Stimulated activated memory B cell treated with anti-CD40 and anti-IgM and Interleukin-4, amounts not matched to agents 10 μg/mL and 1 μg/mL and 100 μg/mL, for 72 hours (primary cell): ENCODE results near the gene INAFM1.
"Not testable (repeated sequence)": the region's sequence is repeated elsewhere in the genome, so short reads cannot be mapped to it uniquely, and the experiment has no call there.

ENCODE experiments used
- ATAC-seq: fragments of 150-1000 bp; cut with Tn5 transposase; 2 replicates; pipeline ENCODE4 v1.10.0; 2021
- H3K27ac Mint-ChIP-seq: one replicate; pipeline ENCODE4 v1.8.0; 2022; ENCODE audit warnings: mild to moderate bottlenecking, mixed read lengths
- H3K27me3 Mint-ChIP-seq: one replicate; pipeline ENCODE4 v1.8.0; 2022; ENCODE audit warnings: mixed read lengths
- H3K36me3 Mint-ChIP-seq: one replicate; pipeline ENCODE4 v1.8.0; 2022; ENCODE audit warnings: mixed read lengths
- H3K4me1 Mint-ChIP-seq: one replicate; pipeline ENCODE4 v1.8.0; 2022; ENCODE audit warnings: mixed read lengths
- H3K4me3 Mint-ChIP-seq: one replicate; pipeline ENCODE4 v1.8.0; 2022; ENCODE audit warnings: mild to moderate bottlenecking, moderate library complexity, mixed read lengths
- H3K9me3 Mint-ChIP-seq: one replicate; pipeline ENCODE4 v1.8.0; 2022; ENCODE audit warnings: mixed read lengths

INAFM1 gene

GRCh38 chr19:47273313-47274070 lies 1.2 kb upstream of the INAFM1 start:
- Mint-ChIP-seq H3K4me3 (peak overlapping the region; percentile 85), H3K27me3 (no peaks in the 10 kb centered on the region), H3K4me1 (peaks cover 34% of the 10 kb centered on the region), H3K36me3 (peaks cover 37% of the 10 kb centered on the region), H3K27ac (peak overlapping the region; percentile 97), H3K9me3 (no peaks in the 10 kb centered on the region)
- ATAC-seq = peak; percentile 85

- Mint-ChIP-seq H3K9me3 (no peaks in the 10 kb centered on the region), H3K36me3 (peaks cover 33% of the 10 kb centered on the region), H3K4me1 (peaks cover 34% of the 10 kb centered on the region), H3K27me3 (no peaks in the 10 kb centered on the region), H3K27ac (peak overlapping the region; percentile 97), H3K4me3 (peak overlapping the region; percentile 75)
- ATAC-seq = peak; percentile 46
Measured at GRCh38 chr19:47274891-47275761, 441 bp downstream of the INAFM1 start.

- Mint-ChIP-seq H3K27me3 (no peaks in the 10 kb centered on the region), H3K4me1 (peaks cover 34% of the 10 kb centered on the region), H3K4me3 (peak overlapping the region; percentile 75), H3K9me3 (no peaks in the 10 kb centered on the region), H3K27ac (peak overlapping the region; percentile 62), H3K36me3 (peaks cover 25% of the 10 kb centered on the region)
- ATAC-seq = no peak
Measured at GRCh38 chr19:47275791-47276461, 1.2 kb downstream of the INAFM1 start.

- H3K4me1 Mint-ChIP-seq = peaks cover 34% of the 10 kb centered on the region
- peaks cover 20% of the 10 kb centered on the region for H3K36me3 Mint-ChIP-seq
- H3K9me3 Mint-ChIP-seq, H3K27me3 Mint-ChIP-seq, ATAC-seq, H3K4me3 Mint-ChIP-seq, H3K27ac Mint-ChIP-seq: not testable (repeated sequence)
Measured at GRCh38 chr19:47276513-47276912, 1.8 kb downstream of the INAFM1 start.

GRCh38 chr19:47280183-47280797 lies 5.6 kb downstream of the INAFM1 start:
- Mint-ChIP-seq H3K27me3 (no peaks in the 10 kb centered on the region), H3K4me1 (peaks cover 22% of the 10 kb centered on the region), H3K9me3 (no peaks in the 10 kb centered on the region), H3K4me3 (no peak overlapping the region), H3K27ac (no peak overlapping the region), H3K36me3 (peaks cover 12% of the 10 kb centered on the region)
- no peak for ATAC-seq

GRCh38 chr19:47283405-47284059 lies 8.8 kb downstream of the INAFM1 start:
- H3K27ac Mint-ChIP-seq = no peak overlapping the region
- ATAC-seq = no peak
- no peak overlapping the region for H3K4me3 Mint-ChIP-seq
- peaks cover 11% of the 10 kb centered on the region for H3K4me1 Mint-ChIP-seq
- no peaks in the 10 kb centered on the region for H3K9me3 Mint-ChIP-seq
- no peaks in the 10 kb centered on the region for H3K27me3 Mint-ChIP-seq
- H3K36me3 Mint-ChIP-seq = peaks cover 6% of the 10 kb centered on the region

GRCh38 chr19:47284324-47284899 lies 9.7 kb downstream of the INAFM1 start:
- no peak for ATAC-seq
- H3K4me1 Mint-ChIP-seq = peaks cover 20% of the 10 kb centered on the region
- no peaks in the 10 kb centered on the region for H3K27me3 Mint-ChIP-seq
- no peaks in the 10 kb centered on the region for H3K9me3 Mint-ChIP-seq
- H3K27ac Mint-ChIP-seq = no peak overlapping the region
- H3K36me3 Mint-ChIP-seq = peaks cover 5% of the 10 kb centered on the region
- H3K4me3 Mint-ChIP-seq = no peak overlapping the region

GRCh38 chr19:47296036-47296435 lies 21.4 kb downstream of the INAFM1 start:
- Mint-ChIP-seq H3K9me3 (no peaks in the 10 kb centered on the region), H3K4me3 (no peak overlapping the region), H3K27me3 (peaks cover 17% of the 10 kb centered on the region), H3K4me1 (peaks cover 27% of the 10 kb centered on the region), H3K27ac (no peak overlapping the region), H3K36me3 (peaks cover 6% of the 10 kb centered on the region)
- peak; percentile 88 for ATAC-seq

GRCh38 chr19:47300867-47301266 lies 26.2 kb downstream of the INAFM1 start:
- not testable (repeated sequence) for H3K36me3 Mint-ChIP-seq, H3K9me3 Mint-ChIP-seq, ATAC-seq, H3K27ac Mint-ChIP-seq, H3K4me3 Mint-ChIP-seq
- peaks cover 52% of the 10 kb centered on the region for H3K4me1 Mint-ChIP-seq
- peaks cover 49% of the 10 kb centered on the region for H3K27me3 Mint-ChIP-seq

GRCh38 chr19:47302249-47302648 lies 27.6 kb downstream of the INAFM1 start:
- Mint-ChIP-seq H3K4me3 (no peak overlapping the region), H3K9me3 (no peaks in the 10 kb centered on the region), H3K27ac (no peak overlapping the region), H3K27me3 (peaks cover 63% of the 10 kb centered on the region), H3K4me1 (peaks cover 43% of the 10 kb centered on the region), H3K36me3 (no peaks in the 10 kb centered on the region)
- no peak for ATAC-seq

GRCh38 chr19:47303966-47304365 lies 29.3 kb downstream of the INAFM1 start:
- Mint-ChIP-seq H3K36me3 (no peaks in the 10 kb centered on the region), H3K9me3 (no peaks in the 10 kb centered on the region), H3K4me3 (no peak overlapping the region), H3K27ac (no peak overlapping the region), H3K27me3 (peaks cover 75% of the 10 kb centered on the region), H3K4me1 (peaks cover 43% of the 10 kb centered on the region)
- no peak for ATAC-seq

- no peaks in the 10 kb centered on the region for H3K36me3 Mint-ChIP-seq
- H3K4me3 Mint-ChIP-seq = peak overlapping the region; percentile 34
- peaks cover 42% of the 10 kb centered on the region for H3K4me1 Mint-ChIP-seq
- H3K9me3 Mint-ChIP-seq = no peaks in the 10 kb centered on the region
- H3K27me3 Mint-ChIP-seq = peaks cover 78% of the 10 kb centered on the region
- ATAC-seq = peak; percentile 34
- H3K27ac Mint-ChIP-seq = peak overlapping the region; percentile 48
Measured at GRCh38 chr19:47305309-47305751, 30.6 kb downstream of the INAFM1 start.

- H3K9me3 Mint-ChIP-seq = no peaks in the 10 kb centered on the region
- ATAC-seq = no peak
- H3K4me1 Mint-ChIP-seq = peaks cover 32% of the 10 kb centered on the region
- no peak overlapping the region for H3K4me3 Mint-ChIP-seq
- H3K36me3 Mint-ChIP-seq = no peaks in the 10 kb centered on the region
- no peak overlapping the region for H3K27ac Mint-ChIP-seq
- peaks cover 78% of the 10 kb centered on the region for H3K27me3 Mint-ChIP-seq
Measured at GRCh38 chr19:47306303-47306702, 31.6 kb downstream of the INAFM1 start.

- Mint-ChIP-seq H3K4me1 (peaks cover 15% of the 10 kb centered on the region), H3K9me3 (no peaks in the 10 kb centered on the region), H3K4me3 (no peak overlapping the region), H3K36me3 (no peaks in the 10 kb centered on the region), H3K27ac (no peak overlapping the region), H3K27me3 (peaks cover 74% of the 10 kb centered on the region)
- no peak for ATAC-seq
Measured at GRCh38 chr19:47309038-47309437, 34.4 kb downstream of the INAFM1 start.
